Omental fat pad (tissue), 4 donors: ENCODE measurements around the gene MAB21L3. TPM values are rescaled to one million over a fixed set of nuclear protein-coding genes. Genes with fewer than 3 reads are reported as not detected.
A peak's percentile ranks its signal among the peaks of the same experiment; 100 is the strongest.

ENCODE experiments used
- ATAC-seq: fragments of 150-250 bp; one replicate; pipeline ENCODE4 v1.9.1; 2016; ENCODE audit warnings: mild to moderate bottlenecking, moderate library complexity; ENCODE audit not compliant: low FRiP score
- DNase-seq: peaks from one replicate; pipeline ENCODE4 v3.0.0-alpha.2; 2019; ENCODE audit warnings: low spot score
- total RNA-seq, 4 donors: library from RNA; depleted of rRNA; stranded (reverse); fragments of >200 nt; gene quantifications; one replicate each; pipeline ENCODE4 v1.1.0, GENCODE V29; 2016
- TF ChIP-seq, protein P1 (sequence below), 3 donors: fragments of 450-650 bp; IDR thresholded peaks; one replicate each; pipeline ENCODE4 v1.5.1; 2016 to 2017; ENCODE audit warnings: antibody characterized with exemption in 3 of 3, mild to moderate bottlenecking in 3 of 3, moderate library complexity in 2 of 3

Gene MAB21L3
- total RNA-seq, 4 donors from 2014 or later = 0.19 to 4.6 (median 0.37) TPM; not detected in 1

GRCh38 chr1:116147114-116147510 is 35.9 kb downstream of the MAB21L3 start:
- TF ChIP-seq, protein P1, sequence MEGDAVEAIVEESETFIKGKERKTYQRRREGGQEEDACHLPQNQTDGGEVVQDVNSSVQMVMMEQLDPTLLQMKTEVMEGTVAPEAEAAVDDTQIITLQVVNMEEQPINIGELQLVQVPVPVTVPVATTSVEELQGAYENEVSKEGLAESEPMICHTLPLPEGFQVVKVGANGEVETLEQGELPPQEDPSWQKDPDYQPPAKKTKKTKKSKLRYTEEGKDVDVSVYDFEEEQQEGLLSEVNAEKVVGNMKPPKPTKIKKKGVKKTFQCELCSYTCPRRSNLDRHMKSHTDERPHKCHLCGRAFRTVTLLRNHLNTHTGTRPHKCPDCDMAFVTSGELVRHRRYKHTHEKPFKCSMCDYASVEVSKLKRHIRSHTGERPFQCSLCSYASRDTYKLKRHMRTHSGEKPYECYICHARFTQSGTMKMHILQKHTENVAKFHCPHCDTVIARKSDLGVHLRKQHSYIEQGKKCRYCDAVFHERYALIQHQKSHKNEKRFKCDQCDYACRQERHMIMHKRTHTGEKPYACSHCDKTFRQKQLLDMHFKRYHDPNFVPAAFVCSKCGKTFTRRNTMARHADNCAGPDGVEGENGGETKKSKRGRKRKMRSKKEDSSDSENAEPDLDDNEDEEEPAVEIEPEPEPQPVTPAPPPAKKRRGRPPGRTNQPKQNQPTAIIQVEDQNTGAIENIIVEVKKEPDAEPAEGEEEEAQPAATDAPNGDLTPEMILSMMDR (IDR thresholded peaks at IDR 0.05) = no peak
- ATAC-seq (no peak), DNase-seq (no peak)

GRCh38 chr1:116147972-116148371 is 36.8 kb downstream of the MAB21L3 start:
- TF ChIP-seq, protein P1 (IDR thresholded peaks at IDR 0.05) = no peak
- ATAC-seq (no peak), DNase-seq (no peak)

DNA sequence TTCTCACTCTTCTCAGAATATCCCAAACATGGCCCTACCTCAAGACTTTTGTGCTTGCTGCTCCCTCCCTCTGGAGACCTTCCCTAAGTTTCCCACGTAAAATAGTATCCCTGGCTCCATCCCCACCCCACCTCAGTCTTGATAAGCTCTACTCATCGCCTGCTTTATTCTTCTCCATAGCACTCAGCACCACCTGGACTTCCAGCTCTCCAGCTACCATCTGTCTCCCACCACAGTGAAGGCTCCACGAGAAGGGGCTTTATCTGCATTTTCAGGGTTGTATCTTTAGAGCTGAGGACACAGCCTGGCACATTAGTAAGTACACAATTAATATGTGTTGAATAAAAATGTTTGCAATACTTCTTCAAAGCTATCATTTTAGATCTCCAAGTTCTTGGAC is 37.8 kb downstream of the MAB21L3 start:
- DNase-seq (no peak), ATAC-seq (no peak)
- TF ChIP-seq, protein P1 (IDR thresholded peaks at IDR 0.05) = no peak

GRCh38 chr1:116150368-116150767 is 39.2 kb downstream of the MAB21L3 start:
- TF ChIP-seq, protein P1 (IDR thresholded peaks at IDR 0.05) = no peak
- ATAC-seq = no peak

DNA sequence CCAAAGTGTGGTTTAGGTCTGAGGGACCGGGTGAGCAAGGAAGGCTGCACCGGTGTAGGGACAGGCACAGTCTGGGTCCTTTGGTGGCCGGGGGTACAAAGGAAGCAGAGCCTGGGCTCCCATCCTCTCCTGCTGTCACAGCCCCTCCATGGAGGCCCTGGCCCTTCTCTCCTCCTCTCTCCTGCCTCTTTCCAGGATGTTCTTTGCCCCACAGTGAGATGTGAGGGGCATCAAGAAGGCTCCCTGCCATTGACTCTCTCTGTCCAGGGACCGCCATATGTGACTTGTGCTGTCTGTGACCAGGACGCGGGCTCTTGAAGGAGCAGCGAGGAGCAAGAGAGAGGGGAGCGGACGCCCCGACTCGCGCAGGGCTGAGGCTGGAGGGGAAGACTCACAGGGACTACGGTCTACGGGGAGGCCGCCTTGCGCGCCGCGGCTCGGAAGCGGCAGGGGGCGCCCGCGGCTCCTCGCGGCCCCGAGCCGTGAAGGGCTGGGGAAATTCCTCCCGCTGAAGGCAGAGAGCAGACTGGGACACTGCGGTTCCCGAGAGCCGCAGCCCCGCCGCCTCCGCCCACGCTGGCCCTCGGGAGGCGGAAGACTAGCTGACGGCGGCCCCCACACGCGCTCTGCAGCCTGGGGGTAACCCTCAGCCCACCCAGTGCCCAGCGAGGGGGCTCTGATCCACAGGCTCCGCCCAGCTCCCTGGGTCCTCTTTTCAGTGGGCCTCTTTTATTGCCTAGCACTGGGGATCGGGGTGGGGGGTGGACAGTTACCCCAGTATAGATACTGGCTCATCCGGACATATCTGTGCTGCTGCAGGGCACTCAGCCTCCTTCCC is 40.8 kb downstream of the MAB21L3 start:
- ATAC-seq (peak; percentile 97), DNase-seq (no peak)
- TF ChIP-seq, protein P1 (IDR thresholded peaks at IDR 0.05) = peak in 1 of 3 donors; percentile 63

More at GRCh38 chr1:116150368-116150767, 39.2 kb downstream of the MAB21L3 start:
- no peak for DNase-seq

DNA sequence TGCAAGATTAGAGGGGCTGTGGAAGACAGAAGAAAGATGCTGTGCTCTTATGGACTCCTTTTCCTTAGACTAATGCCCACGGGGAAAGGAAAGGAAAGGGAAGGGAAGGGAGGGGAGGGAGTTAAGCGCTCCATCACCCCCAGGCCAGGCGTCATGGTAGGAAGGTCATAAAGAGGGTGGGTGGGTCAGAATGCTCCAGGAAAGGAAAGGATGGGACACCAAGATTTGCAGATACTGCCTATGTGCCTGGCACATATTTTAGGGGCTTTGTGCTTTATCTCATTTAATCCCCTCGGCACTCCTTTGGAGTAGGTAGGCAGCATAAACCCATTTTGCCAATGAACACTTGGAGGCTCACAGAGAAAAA is 41.4 kb downstream of the MAB21L3 start:
- ATAC-seq (no peak), DNase-seq (no peak)
- TF ChIP-seq, protein P1 (IDR thresholded peaks at IDR 0.05) = no peak
